PFSK-1 (cell line): ENCODE results near the gene CTSW.

Experiments used
- FOXP2 ChIP-seq: optimal IDR thresholded peaks from 2 replicates; pipeline ENCODE3; 2011; ENCODE audit warnings: borderline replicate concordance, control low read depth, inconsistent platforms; ENCODE audit not compliant: insufficient read depth; ENCODE audit errors: extremely low read length, extremely low read depth
- POLR2AphosphoS5 ChIP-seq: IDR thresholded peaks from 2 replicates; pipeline ENCODE4 v1.6.1; 2012; ENCODE audit warnings: low read depth, mild to moderate bottlenecking, control low read depth, low read length, moderate library complexity
- SIN3A ChIP-seq: IDR thresholded peaks from 2 replicates; pipeline ENCODE4 v1.6.1; 2012; ENCODE audit warnings: mild to moderate bottlenecking, low read length, moderate library complexity, borderline replicate concordance; ENCODE audit not compliant: insufficient read depth
- TAF1 ChIP-seq: IDR thresholded peaks from 2 replicates; pipeline ENCODE4 v1.6.1; 2012; ENCODE audit warnings: low read length, control low read depth, borderline replicate concordance; ENCODE audit not compliant: insufficient read depth
- TF ChIP-seq, protein P1 (sequence below), 2 experiments: IDR thresholded peaks; 2 replicates each; pipeline versions ENCODE4 v1.6.1 to v1.8.0; 2011 to 2012; ENCODE audit warnings: low read depth in 2 of 2, low read length in 2 of 2, control low read depth in 1 of 2, inconsistent platforms in 1 of 2, mild to moderate bottlenecking in 1 of 2, moderate library complexity in 1 of 2; ENCODE audit not compliant: insufficient read depth in 1 of 2

Gene CTSW

DNA sequence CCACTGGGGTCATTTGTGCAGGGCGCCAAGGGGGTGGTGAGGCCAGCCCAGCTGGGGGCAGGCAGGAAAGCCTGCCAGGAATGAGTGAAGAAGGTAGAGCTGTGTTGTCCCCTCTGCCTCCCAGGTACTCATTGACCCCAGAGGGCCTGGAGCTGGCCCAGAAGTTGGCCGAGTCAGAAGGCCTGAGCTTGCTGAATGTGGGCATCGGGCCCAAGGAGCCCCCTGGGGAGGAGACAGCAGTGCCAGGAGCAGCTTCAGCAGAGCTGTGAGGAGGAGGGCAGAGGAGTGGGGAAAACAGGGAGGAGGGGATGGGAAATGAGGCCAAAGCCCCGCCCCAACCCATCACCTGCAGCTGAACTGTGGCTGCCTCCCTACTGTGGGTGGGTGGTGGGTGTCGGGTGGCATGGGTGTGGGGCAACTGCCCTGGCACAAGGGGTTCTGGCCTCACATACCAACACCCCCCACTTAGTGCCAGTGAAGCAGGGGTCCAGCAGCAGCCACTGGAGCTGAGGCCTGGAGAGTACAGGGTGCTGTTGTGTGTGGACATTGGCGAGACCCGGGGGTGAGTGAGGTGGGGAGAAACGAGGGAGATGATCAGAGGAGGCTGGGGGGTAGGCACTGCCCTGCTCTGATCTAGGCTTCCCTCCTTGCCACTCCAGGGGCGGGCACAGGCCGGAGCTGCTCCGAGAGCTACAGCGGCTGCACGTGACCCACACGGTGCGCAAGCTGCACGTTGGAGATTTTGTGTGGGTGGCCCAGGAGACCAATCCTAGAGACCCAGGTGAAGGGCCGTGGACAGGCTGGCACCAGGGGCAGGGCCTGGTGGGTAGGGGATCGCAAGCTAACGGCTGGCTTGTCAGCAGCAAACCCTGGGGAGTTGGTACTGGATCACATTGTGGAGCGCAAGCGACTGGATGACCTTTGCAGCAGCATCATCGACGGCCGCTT is 16.4 kb upstream of the CTSW start:
- TF ChIP-seq SIN3A (no peak), TAF1 (no peak), POLR2AphosphoS5 (no peak)

DNA sequence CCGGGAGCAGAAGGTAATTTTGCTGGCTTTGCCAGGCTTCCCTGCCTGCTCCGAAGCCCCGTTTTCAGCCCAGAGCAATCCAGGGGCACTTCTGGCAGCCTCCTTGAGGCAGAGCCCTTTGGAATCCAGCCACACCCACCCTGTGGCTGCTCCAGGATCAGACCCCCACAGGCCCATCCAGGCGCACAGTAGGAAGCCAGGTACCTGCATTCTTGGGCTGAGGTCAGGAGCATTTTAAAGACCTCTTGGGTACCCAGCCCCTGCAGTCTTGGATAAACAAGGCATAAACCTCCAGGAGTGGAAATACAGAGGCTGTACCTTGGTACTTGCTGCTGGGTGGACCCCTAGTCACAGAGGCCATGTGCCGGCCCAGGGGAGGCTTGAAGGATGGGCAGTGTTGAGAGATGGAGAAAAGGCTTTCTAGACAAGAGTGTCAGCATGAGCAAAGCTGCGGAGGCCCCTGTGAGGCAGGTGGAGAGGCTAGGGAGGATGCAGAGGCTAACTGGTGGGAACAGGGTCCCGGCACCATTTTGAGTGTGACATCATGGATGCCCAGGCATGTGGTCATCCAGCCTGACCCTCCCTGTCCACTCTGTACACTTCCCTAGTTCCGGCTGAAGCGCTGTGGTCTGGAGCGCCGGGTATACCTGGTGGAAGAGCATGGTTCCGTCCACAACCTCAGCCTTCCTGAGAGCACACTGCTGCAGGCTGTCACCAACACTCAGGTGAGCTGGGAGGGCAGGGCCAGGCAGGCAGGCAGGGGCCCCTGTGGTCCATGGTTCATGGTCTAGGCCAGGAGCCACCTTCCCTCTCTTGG is 15.5 kb upstream of the CTSW start:
- TF ChIP-seq SIN3A (no peak), FOXP2 (no peak), POLR2AphosphoS5 (no peak; the same call in 1 of the 2 replicates), TAF1 (no peak)
- TF ChIP-seq, protein P1, sequence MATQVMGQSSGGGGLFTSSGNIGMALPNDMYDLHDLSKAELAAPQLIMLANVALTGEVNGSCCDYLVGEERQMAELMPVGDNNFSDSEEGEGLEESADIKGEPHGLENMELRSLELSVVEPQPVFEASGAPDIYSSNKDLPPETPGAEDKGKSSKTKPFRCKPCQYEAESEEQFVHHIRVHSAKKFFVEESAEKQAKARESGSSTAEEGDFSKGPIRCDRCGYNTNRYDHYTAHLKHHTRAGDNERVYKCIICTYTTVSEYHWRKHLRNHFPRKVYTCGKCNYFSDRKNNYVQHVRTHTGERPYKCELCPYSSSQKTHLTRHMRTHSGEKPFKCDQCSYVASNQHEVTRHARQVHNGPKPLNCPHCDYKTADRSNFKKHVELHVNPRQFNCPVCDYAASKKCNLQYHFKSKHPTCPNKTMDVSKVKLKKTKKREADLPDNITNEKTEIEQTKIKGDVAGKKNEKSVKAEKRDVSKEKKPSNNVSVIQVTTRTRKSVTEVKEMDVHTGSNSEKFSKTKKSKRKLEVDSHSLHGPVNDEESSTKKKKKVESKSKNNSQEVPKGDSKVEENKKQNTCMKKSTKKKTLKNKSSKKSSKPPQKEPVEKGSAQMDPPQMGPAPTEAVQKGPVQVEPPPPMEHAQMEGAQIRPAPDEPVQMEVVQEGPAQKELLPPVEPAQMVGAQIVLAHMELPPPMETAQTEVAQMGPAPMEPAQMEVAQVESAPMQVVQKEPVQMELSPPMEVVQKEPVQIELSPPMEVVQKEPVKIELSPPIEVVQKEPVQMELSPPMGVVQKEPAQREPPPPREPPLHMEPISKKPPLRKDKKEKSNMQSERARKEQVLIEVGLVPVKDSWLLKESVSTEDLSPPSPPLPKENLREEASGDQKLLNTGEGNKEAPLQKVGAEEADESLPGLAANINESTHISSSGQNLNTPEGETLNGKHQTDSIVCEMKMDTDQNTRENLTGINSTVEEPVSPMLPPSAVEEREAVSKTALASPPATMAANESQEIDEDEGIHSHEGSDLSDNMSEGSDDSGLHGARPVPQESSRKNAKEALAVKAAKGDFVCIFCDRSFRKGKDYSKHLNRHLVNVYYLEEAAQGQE (IDR thresholded peaks at IDR 0.05; ENCODE audit: insufficient read depth in 1 of 2, low read depth in 2 of 2, low read length in 2 of 2), result no peak

DNA sequence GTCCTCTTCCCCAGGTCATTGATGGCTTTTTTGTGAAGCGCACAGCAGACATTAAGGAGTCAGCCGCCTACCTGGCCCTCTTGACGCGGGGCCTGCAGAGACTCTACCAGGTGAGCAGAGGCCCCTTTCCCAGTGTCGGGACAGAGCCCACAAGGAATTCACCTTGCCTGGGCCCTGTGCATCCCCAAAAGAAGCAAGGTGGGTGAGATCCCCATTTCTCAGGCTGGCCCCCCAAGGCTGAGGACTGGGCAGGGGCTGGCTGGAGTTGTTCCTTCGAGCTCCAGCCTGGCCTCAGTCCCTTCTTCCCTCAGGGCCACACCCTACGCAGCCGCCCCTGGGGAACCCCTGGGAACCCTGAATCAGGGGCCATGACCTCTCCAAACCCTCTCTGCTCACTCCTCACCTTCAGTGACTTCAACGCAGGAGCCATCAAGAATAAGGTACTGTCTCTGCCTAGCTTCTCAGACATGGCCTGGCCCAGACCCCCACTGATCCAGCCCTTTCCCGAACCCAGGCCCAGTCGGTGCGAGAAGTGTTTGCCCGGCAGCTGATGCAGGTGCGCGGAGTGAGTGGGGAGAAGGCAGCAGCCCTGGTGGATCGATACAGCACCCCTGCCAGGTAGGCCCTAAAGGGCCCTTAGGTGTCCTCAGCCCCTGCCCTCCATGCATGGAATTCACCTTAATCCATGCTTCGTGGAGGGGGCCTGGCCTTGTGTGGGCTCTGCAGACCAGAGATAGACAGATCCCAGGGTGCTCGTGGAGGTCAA is 14.7 kb upstream of the CTSW start:
- no peak for TF ChIP-seq POLR2AphosphoS5
- TF ChIP-seq, protein P1 (IDR thresholded peaks at IDR 0.05; ENCODE audit: insufficient read depth in 1 of 2, low read depth in 2 of 2, low read length in 2 of 2), result no peak
- TF ChIP-seq FOXP2, result no peak
- no peak for TF ChIP-seq TAF1
- no peak for TF ChIP-seq SIN3A

DNA sequence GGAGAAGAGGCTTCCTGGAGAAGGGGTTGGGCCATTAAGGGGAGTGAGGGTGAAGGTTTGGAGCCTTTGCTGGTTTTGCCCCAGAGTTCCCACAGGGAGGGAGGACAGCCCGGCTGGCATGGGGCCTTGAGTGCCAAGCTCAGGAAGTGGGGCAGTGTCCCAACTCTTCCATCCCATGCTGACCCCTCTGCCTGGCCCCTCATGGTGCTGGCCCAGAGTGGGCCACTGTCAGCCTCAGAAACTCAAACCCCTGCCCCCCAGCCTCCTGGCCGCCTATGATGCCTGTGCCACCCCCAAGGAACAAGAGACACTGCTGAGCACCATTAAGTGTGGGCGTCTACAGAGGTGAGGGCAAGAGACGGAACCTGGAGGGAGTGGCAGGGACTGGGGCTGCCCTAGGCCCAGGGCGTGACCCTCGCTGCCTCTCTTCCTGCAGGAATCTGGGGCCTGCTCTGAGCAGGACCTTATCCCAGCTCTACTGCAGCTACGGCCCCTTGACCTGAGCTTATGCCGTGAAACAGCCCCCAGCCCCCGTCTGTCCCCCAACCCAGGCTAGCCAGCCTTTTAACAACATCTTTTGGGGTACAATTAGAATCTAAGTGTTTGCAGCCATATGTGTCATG is 14.0 kb upstream of the CTSW start:
- TF ChIP-seq SIN3A (no peak), POLR2AphosphoS5 (no peak), FOXP2 (no peak), TAF1 (no peak)
- TF ChIP-seq, protein P1 (IDR thresholded peaks at IDR 0.05; ENCODE audit: insufficient read depth in 1 of 2, low read depth in 2 of 2, low read length in 2 of 2), result no peak
